Measurements from ENCODE around the gene ZBTB42.

DNA sequence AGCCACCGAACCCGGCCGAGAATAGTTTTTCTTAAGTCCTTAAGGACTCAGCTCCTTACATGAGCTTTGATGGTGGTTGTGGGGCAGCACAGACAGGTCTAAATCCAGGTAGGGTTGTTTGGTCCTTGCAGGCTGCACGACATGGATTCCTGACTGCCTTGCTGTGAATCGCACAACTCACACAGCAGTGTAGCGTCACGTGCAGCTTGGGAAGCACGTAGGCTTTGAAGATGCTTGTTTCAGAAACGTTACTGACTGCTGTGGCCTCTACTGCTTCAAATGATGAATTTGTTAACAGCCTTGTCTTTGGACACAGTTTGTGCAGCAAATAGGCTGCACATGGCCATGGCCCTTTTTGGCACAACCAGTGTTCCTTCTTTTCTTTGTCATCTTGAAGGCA is 29.9 kb downstream of the ZBTB42 start:
- TF ChIP-seq, protein P1, sequence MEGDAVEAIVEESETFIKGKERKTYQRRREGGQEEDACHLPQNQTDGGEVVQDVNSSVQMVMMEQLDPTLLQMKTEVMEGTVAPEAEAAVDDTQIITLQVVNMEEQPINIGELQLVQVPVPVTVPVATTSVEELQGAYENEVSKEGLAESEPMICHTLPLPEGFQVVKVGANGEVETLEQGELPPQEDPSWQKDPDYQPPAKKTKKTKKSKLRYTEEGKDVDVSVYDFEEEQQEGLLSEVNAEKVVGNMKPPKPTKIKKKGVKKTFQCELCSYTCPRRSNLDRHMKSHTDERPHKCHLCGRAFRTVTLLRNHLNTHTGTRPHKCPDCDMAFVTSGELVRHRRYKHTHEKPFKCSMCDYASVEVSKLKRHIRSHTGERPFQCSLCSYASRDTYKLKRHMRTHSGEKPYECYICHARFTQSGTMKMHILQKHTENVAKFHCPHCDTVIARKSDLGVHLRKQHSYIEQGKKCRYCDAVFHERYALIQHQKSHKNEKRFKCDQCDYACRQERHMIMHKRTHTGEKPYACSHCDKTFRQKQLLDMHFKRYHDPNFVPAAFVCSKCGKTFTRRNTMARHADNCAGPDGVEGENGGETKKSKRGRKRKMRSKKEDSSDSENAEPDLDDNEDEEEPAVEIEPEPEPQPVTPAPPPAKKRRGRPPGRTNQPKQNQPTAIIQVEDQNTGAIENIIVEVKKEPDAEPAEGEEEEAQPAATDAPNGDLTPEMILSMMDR (IDR thresholded peaks at IDR 0.05), result no peak
- TF ChIP-seq POLR2A (IDR thresholded peaks at IDR 0.05), result no peak
